ENCODE results near the gene PLA2G7.

Gene PLA2G7

GRCh38 chr6:46751658-46752057 lies 16.5 kb upstream of the PLA2G7 start:
- no peak overlapping the region for H3K27ac ChIP-seq (ENCODE audit: low read length)
- no peak overlapping the region for H3K4me3 ChIP-seq (ENCODE audit: low read depth in 1 of 2, low read length in 2 of 2)
- no peaks in the 10 kb centered on the region for H3K27me3 ChIP-seq (ENCODE audit: insufficient read depth, low read length, poor library complexity)
- H3K36me3 ChIP-seq (ENCODE audit: insufficient read depth, low read length) = no peaks in the 10 kb centered on the region
- ATAC-seq (ENCODE audit: insufficient read depth, low read depth) (no peak), DNase-seq (no peak)
- no peaks in the 10 kb centered on the region for H3K9me3 ChIP-seq (ENCODE audit: insufficient read depth, low read length, severe bottlenecking)
- no peaks in the 10 kb centered on the region for H3K4me1 ChIP-seq (ENCODE audit: insufficient read depth, low read length)
- no peak overlapping the region for H2AFZ ChIP-seq (ENCODE audit: low read depth, low read length)
- H4K20me1 ChIP-seq (ENCODE audit: insufficient read depth, low read length) = no peaks in the 10 kb centered on the region
- no peaks in the 10 kb centered on the region for H3K79me2 ChIP-seq (ENCODE audit: insufficient read depth, low read length)
- H3K9ac ChIP-seq (ENCODE audit: low read depth, low read length) = no peak overlapping the region
- no peak overlapping the region for H3K4me2 ChIP-seq (ENCODE audit: insufficient read depth, low read length)
- no peak for TF ChIP-seq CTCF (IDR thresholded peaks at IDR 0.05; ENCODE audit: borderline replicate concordance, extremely low read depth, low read length, poor library complexity, severe bottlenecking)
- no peak for TF ChIP-seq EZH2 (IDR thresholded peaks at IDR 0.05; ENCODE audit: borderline replicate concordance, low read depth, low read length, severe bottlenecking)

GRCh38 chr6:46749731-46750130 lies 14.6 kb upstream of the PLA2G7 start:
- Histone ChIP-seq H3K4me2 (ENCODE audit: insufficient read depth, low read length) (no peak overlapping the region), H4K20me1 (ENCODE audit: insufficient read depth, low read length) (no peaks in the 10 kb centered on the region), H3K27ac (ENCODE audit: low read length) (no peak overlapping the region)

GRCh38 chr6:46748940-46749503 lies 13.8 kb upstream of the PLA2G7 start:
- H3K79me2 ChIP-seq (ENCODE audit: insufficient read depth, low read length) = no peaks in the 10 kb centered on the region
- ATAC-seq (ENCODE audit: insufficient read depth, low read depth) = no peak
- no peak for DNase-seq
- H4K20me1 ChIP-seq (ENCODE audit: insufficient read depth, low read length) = no peaks in the 10 kb centered on the region
- no peak overlapping the region for H2AFZ ChIP-seq (ENCODE audit: low read depth, low read length)
- no peak overlapping the region for H3K27ac ChIP-seq (ENCODE audit: low read length)
- no peaks in the 10 kb centered on the region for H3K9me3 ChIP-seq (ENCODE audit: insufficient read depth, low read length, severe bottlenecking)
- H3K27me3 ChIP-seq (ENCODE audit: insufficient read depth, low read length, poor library complexity) = peaks cover 2% of the 10 kb centered on the region
- no peaks in the 10 kb centered on the region for H3K36me3 ChIP-seq (ENCODE audit: insufficient read depth, low read length)
- H3K4me2 ChIP-seq (ENCODE audit: insufficient read depth, low read length) = no peak overlapping the region
- no peak overlapping the region for H3K9ac ChIP-seq (ENCODE audit: low read depth, low read length)
- no peaks in the 10 kb centered on the region for H3K4me1 ChIP-seq (ENCODE audit: insufficient read depth, low read length)
- TF ChIP-seq EZH2 (IDR thresholded peaks at IDR 0.05; ENCODE audit: borderline replicate concordance, low read depth, low read length, severe bottlenecking) = no peak
- no peak for TF ChIP-seq CTCF (IDR thresholded peaks at IDR 0.05; ENCODE audit: borderline replicate concordance, extremely low read depth, low read length, poor library complexity, severe bottlenecking)
- H3K4me3 ChIP-seq (ENCODE audit: low read depth in 1 of 2, low read length in 2 of 2) = no peak overlapping the region

More at GRCh38 chr6:46749731-46750130, 14.6 kb upstream of the PLA2G7 start:
- Histone ChIP-seq H3K4me1 (ENCODE audit: insufficient read depth, low read length) (no peaks in the 10 kb centered on the region), H3K79me2 (ENCODE audit: insufficient read depth, low read length) (no peaks in the 10 kb centered on the region), H3K9ac (ENCODE audit: low read depth, low read length) (no peak overlapping the region), H2AFZ (ENCODE audit: low read depth, low read length) (no peak overlapping the region), H3K9me3 (ENCODE audit: insufficient read depth, low read length, severe bottlenecking) (no peaks in the 10 kb centered on the region), H3K4me3 (ENCODE audit: low read depth in 1 of 2, low read length in 2 of 2) (no peak overlapping the region), H3K36me3 (ENCODE audit: insufficient read depth, low read length) (no peaks in the 10 kb centered on the region), H3K27me3 (ENCODE audit: insufficient read depth, low read length, poor library complexity) (peaks cover under 1% of the 10 kb centered on the region)
- DNase-seq (no peak), ATAC-seq (ENCODE audit: insufficient read depth, low read depth) (no peak)
- TF ChIP-seq CTCF (IDR thresholded peaks at IDR 0.05; ENCODE audit: borderline replicate concordance, extremely low read depth, low read length, poor library complexity, severe bottlenecking) (no peak), EZH2 (IDR thresholded peaks at IDR 0.05; ENCODE audit: borderline replicate concordance, low read depth, low read length, severe bottlenecking) (no peak)
